GM18519 (cell line): ENCODE data around the gene B4GALT4.
A peak's percentile ranks its signal among the peaks of the same experiment; 100 is the strongest.

Source experiments
- ATAC-seq: cut with Tn5 transposase; IDR thresholded peaks from one replicate; pipeline ENCODE4 v1.9.1; 2021; ENCODE audit warnings: mild to moderate bottlenecking, moderate library complexity; ENCODE audit not compliant: unreplicated experiment, low FRiP score

Gene B4GALT4

GRCh38 chr3:119238363-119238762 is 2.3 kb downstream of the B4GALT4 start:
- no peak for ATAC-seq

GRCh38 chr3:119237299-119237698 is 3.4 kb downstream of the B4GALT4 start:
- no peak for ATAC-seq

- ATAC-seq: no peak
These were observed 3.9 kb downstream of the B4GALT4 start for GRCh38 chr3:119236756-119237155.

GRCh38 chr3:119235151-119235550 is 5.5 kb downstream of the B4GALT4 start:
- no peak for ATAC-seq

GRCh38 chr3:119234610-119235009 is 6.1 kb downstream of the B4GALT4 start:
- no peak for ATAC-seq

GRCh38 chr3:119230745-119231144 is 9.9 kb downstream of the B4GALT4 start:
- ATAC-seq: no peak

GRCh38 chr3:119230071-119230470 is 10.6 kb downstream of the B4GALT4 start:
- ATAC-seq: no peak

- no peak for ATAC-seq
These were observed 11.5 kb downstream of the B4GALT4 start for GRCh38 chr3:119229190-119229589.

- ATAC-seq: no peak
These were observed 12.1 kb downstream of the B4GALT4 start for GRCh38 chr3:119228373-119229145.

- no peak for ATAC-seq
These were observed 13.4 kb downstream of the B4GALT4 start for GRCh38 chr3:119227070-119227850.

- no peak for ATAC-seq
These were observed 15.6 kb downstream of the B4GALT4 start for GRCh38 chr3:119225121-119225520.

- no peak for ATAC-seq
These were observed 17.2 kb downstream of the B4GALT4 start for GRCh38 chr3:119223511-119223910.

GRCh38 chr3:119222391-119222790 is 18.3 kb downstream of the B4GALT4 start:
- no peak for ATAC-seq

- no peak for ATAC-seq
These were observed 18.8 kb downstream of the B4GALT4 start for GRCh38 chr3:119221779-119222320.

GRCh38 chr3:119220970-119221667 is 19.6 kb downstream of the B4GALT4 start:
- ATAC-seq: no peak

- ATAC-seq: no peak
These were observed 20.5 kb downstream of the B4GALT4 start for GRCh38 chr3:119220198-119220597.

GRCh38 chr3:119219069-119219468 is 21.6 kb downstream of the B4GALT4 start:
- peak; percentile 100 for ATAC-seq

- no peak for ATAC-seq
These were observed 28.9 kb downstream of the B4GALT4 start for GRCh38 chr3:119211803-119212202.

GRCh38 chr3:119211193-119211592 is 29.5 kb downstream of the B4GALT4 start:
- no peak for ATAC-seq

- ATAC-seq: no peak
These were observed 33.2 kb downstream of the B4GALT4 start for GRCh38 chr3:119207512-119207875.
